IMR-90 (cell line): ENCODE data around the gene ZFPM1. TPM values are rescaled to one million over a fixed set of nuclear protein-coding genes. Genes with fewer than 3 reads are reported as not detected.

Experiments
- ATAC-seq: fragments of 200-7000 bp; cut with Tn5 transposase; 2 replicates; pipeline ENCODE4 v1.9.1; 2020; ENCODE audit warnings: low read depth, mild to moderate bottlenecking, moderate library complexity
- BruUV-seq: library from RNA; stranded (reverse); fragments of 400-500 nt; replicated peaks from 2 replicates; lab custom pipeline; 2021; lab: Mats Ljungman, UMichigan
- CTCF ChIA-PET: fragments of 300-600 bp; formaldehyde crosslinking; extraction: SDS; loops from one replicate; lab custom pipeline; 2021; ENCODE audit warnings: antibody characterized with exemption; lab: Yijun Ruan, JAX
- POLR2A ChIA-PET: fragments of 300-600 bp; sonication (Branson Sonifier 250); formaldehyde crosslinking; loops from one replicate; lab custom pipeline; 2022; ENCODE audit warnings: antibody characterized with exemption; ENCODE audit not compliant: unreplicated experiment; lab: Charles Lee
- DNase-seq: peaks from one replicate; pipeline ENCODE4 v3.0.0; 2013
- H2AFZ ChIP-seq: replicated peaks from 2 replicates; pipeline ENCODE3; 2013; ENCODE audit warnings: low read length, mild to moderate bottlenecking; ENCODE audit not compliant: poor library complexity
- H2AK5ac ChIP-seq: 2 replicates; pipeline ENCODE4 v1.6.1; 2013; ENCODE audit warnings: low read depth, low read length, inconsistent platforms
- H2AK9ac ChIP-seq: replicated peaks from 2 replicates; pipeline ENCODE3; 2013; ENCODE audit warnings: mild to moderate bottlenecking, low read depth, low read length, moderate library complexity; ENCODE audit not compliant: poor library complexity
- H2BK120ac ChIP-seq: 2 replicates; pipeline ENCODE4 v1.6.1; 2013; ENCODE audit warnings: low read depth, low read length, inconsistent platforms
- H2BK15ac ChIP-seq: 3 replicates; pipeline ENCODE4 v1.6.1; 2013; ENCODE audit warnings: low read depth, low read length, inconsistent platforms
- H2BK20ac ChIP-seq: 2 replicates; pipeline ENCODE4 v1.6.1; 2013; ENCODE audit warnings: low read depth, mild to moderate bottlenecking, inconsistent platforms, low read length, moderate library complexity
- H2BK5ac ChIP-seq: 2 replicates; pipeline ENCODE4 v1.6.1; 2013; ENCODE audit warnings: mild to moderate bottlenecking, low read depth, low read length, inconsistent platforms; ENCODE audit not compliant: poor library complexity, severe bottlenecking
- H3K14ac ChIP-seq: replicated peaks from 2 replicates; pipeline ENCODE4 v1.6.1; 2013; ENCODE audit warnings: low read depth, low read length, inconsistent platforms
- H3K18ac ChIP-seq: 2 replicates; pipeline ENCODE4 v1.6.1; 2013; ENCODE audit warnings: low read depth, low read length, control low read depth
- H3K23ac ChIP-seq: 2 replicates; pipeline ENCODE4 v1.6.1; 2013; ENCODE audit warnings: low read depth, low read length, inconsistent platforms
- H3K27ac ChIP-seq: 2 replicates; pipeline ENCODE4 v1.5.1; 2013; ENCODE audit warnings: mild to moderate bottlenecking, control low read depth, low read length; ENCODE audit not compliant: insufficient read depth
- H3K27me3 ChIP-seq: 2 replicates; pipeline ENCODE4 v1.6.1; 2013; ENCODE audit warnings: low read length; ENCODE audit not compliant: control insufficient read depth, insufficient read depth
- H3K36me3 ChIP-seq: 2 replicates; pipeline ENCODE4 v1.6.1; 2013; ENCODE audit warnings: low read length, mixed read lengths; ENCODE audit not compliant: control insufficient read depth, insufficient read depth
- H3K4ac ChIP-seq: 2 replicates; pipeline ENCODE4 v1.6.1; 2013; ENCODE audit warnings: low read depth, low read length, inconsistent platforms
- H3K4me1 ChIP-seq: 2 replicates; pipeline ENCODE4 v1.6.1; 2013; ENCODE audit warnings: low read length, mixed read lengths; ENCODE audit not compliant: control insufficient read depth, insufficient read depth
- H3K4me2 ChIP-seq: 2 replicates; pipeline ENCODE4 v1.6.1; 2013; ENCODE audit warnings: low read depth, mild to moderate bottlenecking, control low read depth, low read length, moderate library complexity
- H3K4me3 ChIP-seq: 2 replicates; pipeline ENCODE4 v1.5.1; 2013; ENCODE audit warnings: low read depth, mild to moderate bottlenecking, control low read depth, low read length, moderate library complexity; ENCODE audit not compliant: insufficient read depth
- H3K56ac ChIP-seq: 2 replicates; pipeline ENCODE4 v1.6.1; 2013; ENCODE audit warnings: low read length, inconsistent platforms; ENCODE audit not compliant: insufficient read depth; ENCODE audit errors: extremely low read depth
- H3K79me1 ChIP-seq, 2 experiments: 2 replicates each; pipeline ENCODE4 v1.6.1; 2013; ENCODE audit warnings: low read length in 2 of 2, inconsistent platforms in 1 of 2, low read depth in 1 of 2
- H3K9ac ChIP-seq: 2 replicates; pipeline ENCODE4 v1.6.1; 2013; ENCODE audit warnings: low read depth, low read length, control low read depth
- H3K9me1 ChIP-seq: 2 replicates; pipeline ENCODE4 v1.6.1; 2013; ENCODE audit warnings: low read length, inconsistent platforms; ENCODE audit not compliant: insufficient read depth
- H3K9me3 ChIP-seq: 2 replicates; pipeline ENCODE4 v1.6.1; 2013; ENCODE audit warnings: low read length; ENCODE audit not compliant: control insufficient read depth, insufficient read depth
- H4K20me1 ChIP-seq: 2 replicates; pipeline ENCODE4 v1.6.1; 2013; ENCODE audit warnings: low read length, inconsistent platforms; ENCODE audit not compliant: insufficient read depth
- H4K5ac ChIP-seq: 2 replicates; pipeline ENCODE4 v1.6.1; 2013; ENCODE audit warnings: mild to moderate bottlenecking, low read depth, low read length, control low read depth
- H4K8ac ChIP-seq, 2 experiments: 2 replicates each; pipeline ENCODE4 v1.6.1; 2013; ENCODE audit warnings: low read depth in 2 of 2, low read length in 2 of 2, control low read depth in 1 of 2, inconsistent platforms in 1 of 2
- H4K91ac ChIP-seq: 2 replicates; pipeline ENCODE4 v1.6.1; 2013; ENCODE audit warnings: low read depth, low read length, inconsistent platforms; ENCODE audit not compliant: insufficient read depth
- BHLHE40 ChIP-seq: fragments of 150-350 bp; IDR thresholded peaks from 2 replicates; pipeline ENCODE4 v1.6.1; 2016; ENCODE audit warnings: mild to moderate bottlenecking, low read depth, low read length
- CHD1 ChIP-seq: IDR thresholded peaks from 2 replicates; pipeline ENCODE4 v1.6.1; 2012; ENCODE audit warnings: low read depth, low read length, improper control_type of control experiment
- FOS ChIP-seq: fragments of 150-350 bp; IDR thresholded peaks from 2 replicates; pipeline ENCODE4 v1.6.1; 2016; ENCODE audit warnings: low read depth, low read length
- MAFK ChIP-seq: IDR thresholded peaks from 2 replicates; pipeline ENCODE4 v1.6.1; 2012; ENCODE audit warnings: low read depth, low read length, improper control_type of control experiment
- NFE2L2 ChIP-seq: fragments of 150-350 bp; IDR thresholded peaks from 2 replicates; pipeline ENCODE4 v1.6.1; 2016; ENCODE audit warnings: low read depth, mild to moderate bottlenecking, low read length
- POLR2A ChIP-seq: IDR thresholded peaks from 2 replicates; pipeline ENCODE4 v1.6.1; 2012; ENCODE audit warnings: mild to moderate bottlenecking, low read depth, low read length
- WGBS, 2 experiments: methylation state at CpG; one replicate each; pipeline versions ENCODE4 v1.1.5 to v1.1.7; 2013; ENCODE audit warnings: missing lambda C conversion rate in 2 of 2; ENCODE audit not compliant: insufficient read length in 1 of 2; ENCODE audit errors: extremely low coverage in 2 of 2; 5-methylcytosine and 5-hydroxymethylcytosine counted together
- dilution Hi-C: fragments of 300-500 bp; cut with HindIII; formaldehyde crosslinking; loops from one replicate; pipeline ENCODE4 v1.14.3; 2018; ENCODE audit warnings: low sequenced_read_pairs; ENCODE audit not compliant: unreplicated experiment
- in situ Hi-C: fragments of 300-500 bp; cut with MboI; formaldehyde crosslinking; loops from 3 replicates; pipeline ENCODE4 v1.14.3; 2019; ENCODE audit warnings: low sequenced_read_pairs, inconsistent platforms, mixed read lengths
- intact Hi-C: fragments of 100-400 bp; cut with micrococcal nuclease; formaldehyde crosslinking; loops from 2 replicates; pipeline ENCODE4 v1.10.0; 2022
- polyA plus RNA-seq, 3 experiments: library from polyadenylated mRNA; depleted of rRNA; stranded (reverse); fragments of >200 nt; gene quantifications; 2 replicates each; pipeline ENCODE4 v1.2.3, GENCODE V29; 2012; ENCODE audit warnings: low replicate concordance in 1 of 3
- total RNA-seq: library from RNA; depleted of rRNA; stranded (reverse); fragments of >200 nt; gene quantifications from 2 replicates; pipeline ENCODE4 v1.2.3, GENCODE V29; 2012
- TF ChIP-seq, protein P1 (sequence below): fragments of 150-350 bp; IDR thresholded peaks from 2 replicates; pipeline ENCODE4 v1.6.1; 2017; ENCODE audit warnings: mild to moderate bottlenecking, antibody characterized with exemption, low read length, low read depth
- TF ChIP-seq, protein P2 (sequence below): conservative IDR thresholded peaks from 2 replicates; pipeline ENCODE4 v1.5.1; 2012; ENCODE audit warnings: mild to moderate bottlenecking, low read depth, low read length, improper control_type of control experiment
- TF ChIP-seq, protein P3 (sequence below): fragments of 150-350 bp; IDR thresholded peaks from 2 replicates; pipeline ENCODE4 v1.6.1; 2016; ENCODE audit warnings: low read depth, mild to moderate bottlenecking, low read length, moderate library complexity, borderline replicate concordance

Gene ZFPM1
- total and polyA plus RNA-seq, 2 of the 4 experiments (the other 2 are of a cell fraction), result 0.36 to 1.1 TPM

DNA sequence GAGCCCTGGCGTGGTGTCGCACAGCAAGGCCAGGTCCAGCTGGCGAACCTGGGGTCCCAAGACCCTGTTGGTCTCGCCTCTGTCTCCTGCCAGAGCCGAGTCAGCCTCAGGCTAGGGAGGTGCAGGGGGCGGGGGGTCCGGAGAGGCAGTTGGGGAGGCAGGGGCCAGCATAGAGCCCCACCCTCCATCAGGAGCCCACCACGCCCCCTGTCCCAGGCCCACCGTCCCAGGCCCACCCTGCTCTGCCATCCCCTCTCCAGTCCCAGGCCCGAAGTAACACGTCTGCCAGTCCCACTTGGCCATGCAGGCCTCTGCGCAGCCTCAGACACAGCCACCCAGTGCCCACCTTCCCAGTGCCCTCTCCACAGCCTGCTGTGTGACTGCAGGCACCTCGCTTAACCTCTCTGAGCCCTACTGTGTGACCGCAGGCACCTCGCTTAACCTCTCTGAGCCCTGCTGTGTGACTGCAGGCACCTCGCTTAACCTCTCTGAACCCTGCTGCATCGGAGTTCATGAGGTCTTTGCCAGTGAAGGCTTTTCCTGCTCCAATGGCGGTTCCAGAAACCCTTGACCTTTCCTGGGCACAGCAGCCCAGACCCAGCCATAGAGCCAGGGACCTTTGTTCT is 41.0 kb upstream of the ZFPM1 start:
- Histone ChIP-seq H3K18ac (no peak overlapping the region), H3K27ac (no peak overlapping the region), H4K91ac (no peak overlapping the region), H3K56ac (no peak overlapping the region), H4K20me1 (peaks cover 100% of the 10 kb centered on the region), H4K8ac (no peak overlapping the region), H3K79me1 (peaks cover 15 to 92% of the 10 kb centered on the region in 2 experiments; a peak in 3 of 4 replicates), H3K9me1 (peaks cover 19% of the 10 kb centered on the region), H2AK9ac (peak overlapping the region; percentile 42), H3K4ac (no peak overlapping the region), H2BK20ac (no peak overlapping the region), H3K9ac (no peak overlapping the region), H3K14ac (no peak overlapping the region), H3K23ac (no peak overlapping the region), H2AK5ac (no peak overlapping the region), H4K5ac (no peak overlapping the region), H2AFZ (no peak overlapping the region), H2BK120ac (no peak overlapping the region), H3K9me3 (no peaks in the 10 kb centered on the region), H3K4me2 (no peak overlapping the region), H2BK5ac (no peak overlapping the region), H3K36me3 (peaks cover 63% of the 10 kb centered on the region), H3K27me3 (no peaks in the 10 kb centered on the region), H3K4me3 (no peak overlapping the region), H2BK15ac (no peak overlapping the region), H3K4me1 (peaks cover 8% of the 10 kb centered on the region; the same call in 1 of the 2 replicates)
- TF ChIP-seq FOS, result no peak
- no peak for TF ChIP-seq POLR2A
- TF ChIP-seq, protein P1, sequence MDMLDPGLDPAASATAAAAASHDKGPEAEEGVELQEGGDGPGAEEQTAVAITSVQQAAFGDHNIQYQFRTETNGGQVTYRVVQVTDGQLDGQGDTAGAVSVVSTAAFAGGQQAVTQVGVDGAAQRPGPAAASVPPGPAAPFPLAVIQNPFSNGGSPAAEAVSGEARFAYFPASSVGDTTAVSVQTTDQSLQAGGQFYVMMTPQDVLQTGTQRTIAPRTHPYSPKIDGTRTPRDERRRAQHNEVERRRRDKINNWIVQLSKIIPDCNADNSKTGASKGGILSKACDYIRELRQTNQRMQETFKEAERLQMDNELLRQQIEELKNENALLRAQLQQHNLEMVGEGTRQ, result no peak
- TF ChIP-seq, protein P2, sequence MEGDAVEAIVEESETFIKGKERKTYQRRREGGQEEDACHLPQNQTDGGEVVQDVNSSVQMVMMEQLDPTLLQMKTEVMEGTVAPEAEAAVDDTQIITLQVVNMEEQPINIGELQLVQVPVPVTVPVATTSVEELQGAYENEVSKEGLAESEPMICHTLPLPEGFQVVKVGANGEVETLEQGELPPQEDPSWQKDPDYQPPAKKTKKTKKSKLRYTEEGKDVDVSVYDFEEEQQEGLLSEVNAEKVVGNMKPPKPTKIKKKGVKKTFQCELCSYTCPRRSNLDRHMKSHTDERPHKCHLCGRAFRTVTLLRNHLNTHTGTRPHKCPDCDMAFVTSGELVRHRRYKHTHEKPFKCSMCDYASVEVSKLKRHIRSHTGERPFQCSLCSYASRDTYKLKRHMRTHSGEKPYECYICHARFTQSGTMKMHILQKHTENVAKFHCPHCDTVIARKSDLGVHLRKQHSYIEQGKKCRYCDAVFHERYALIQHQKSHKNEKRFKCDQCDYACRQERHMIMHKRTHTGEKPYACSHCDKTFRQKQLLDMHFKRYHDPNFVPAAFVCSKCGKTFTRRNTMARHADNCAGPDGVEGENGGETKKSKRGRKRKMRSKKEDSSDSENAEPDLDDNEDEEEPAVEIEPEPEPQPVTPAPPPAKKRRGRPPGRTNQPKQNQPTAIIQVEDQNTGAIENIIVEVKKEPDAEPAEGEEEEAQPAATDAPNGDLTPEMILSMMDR, result no peak
- TF ChIP-seq, protein P3, sequence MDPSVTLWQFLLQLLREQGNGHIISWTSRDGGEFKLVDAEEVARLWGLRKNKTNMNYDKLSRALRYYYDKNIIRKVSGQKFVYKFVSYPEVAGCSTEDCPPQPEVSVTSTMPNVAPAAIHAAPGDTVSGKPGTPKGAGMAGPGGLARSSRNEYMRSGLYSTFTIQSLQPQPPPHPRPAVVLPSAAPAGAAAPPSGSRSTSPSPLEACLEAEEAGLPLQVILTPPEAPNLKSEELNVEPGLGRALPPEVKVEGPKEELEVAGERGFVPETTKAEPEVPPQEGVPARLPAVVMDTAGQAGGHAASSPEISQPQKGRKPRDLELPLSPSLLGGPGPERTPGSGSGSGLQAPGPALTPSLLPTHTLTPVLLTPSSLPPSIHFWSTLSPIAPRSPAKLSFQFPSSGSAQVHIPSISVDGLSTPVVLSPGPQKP, result no peak
- TF ChIP-seq BHLHE40, result no peak
- TF ChIP-seq NFE2L2, result no peak
- TF ChIP-seq CHD1, result no peak
- no peak for TF ChIP-seq MAFK
- ChIA-PET POLR2A (no interaction called here), CTCF (no interaction called here)
- ATAC-seq (no peak), DNase-seq (no peak)
- 97% methylated on average over 9 of the region's 18 CpGs; no CpG with 5 or more reads in 1 of the 2 experiments for WGBS, 2 experiments
- intact Hi-C loops (no loop called here), in situ Hi-C loops (no loop called here), dilution Hi-C loops (no loop called here)
- BruUV-seq, result no TSS peak
